Vagina (tissue), 2 donors: ENCODE results near the gene OOSP4A.

Experiments
- CTCF ChIP-seq, 3 experiments: fragments of 450-650 bp in 2 of 3; fragments of 200-600 bp in 1 of 3; sonication (generic) in 1 of 3; IDR thresholded peaks; one replicate each; pipeline ENCODE4 v1.5.1; 2017 to 2019; ENCODE audit warnings: antibody characterized with exemption in 3 of 3, mild to moderate bottlenecking in 2 of 3, moderate library complexity in 2 of 3
- POLR2A ChIP-seq, 2 donors: fragments of 450-650 bp; IDR thresholded peaks; one replicate each; pipeline ENCODE4 v1.6.1; 2017; ENCODE audit warnings: antibody characterized with exemption in 2 of 2, mild to moderate bottlenecking in 2 of 2, moderate library complexity in 2 of 2
- POLR2AphosphoS5 ChIP-seq, 2 donors: sonication (generic); formaldehyde crosslinking; IDR thresholded peaks; one replicate each; pipeline ENCODE4 v1.9.0; 2017; ENCODE audit warnings: antibody characterized with exemption in 2 of 2, mild to moderate bottlenecking in 2 of 2, low read depth in 1 of 2; ENCODE audit not compliant: insufficient read depth in 1 of 2

- TF ChIP-seq CTCF (IDR thresholded peaks at IDR 0.05) (no peak), POLR2A (IDR thresholded peaks at IDR 0.05) (no peak), POLR2AphosphoS5 (IDR thresholded peaks at IDR 0.05; ENCODE audit: insufficient read depth in 1 of 2, low read depth in 1 of 2) (no peak)
These were observed 25.7 kb upstream of the OOSP4A start, which contains the start of gene OOSP1 for GRCh38 chr11:59938132-59938531.
